Astrocyte (in vitro differentiated cells and primary cell): Measurements from ENCODE around the gene TMEM81. TPM values are rescaled to one million over a fixed set of nuclear protein-coding genes. Genes with fewer than 3 reads are reported as not detected.

ENCODE experiments used
- DNase-seq: peaks from one replicate; pipeline ENCODE4 v3.0.0-alpha.2; 2010; ENCODE audit warnings: low read depth
- FAIRE-seq: peaks from 2 replicates; lab custom pipeline; 2011; peaks lifted over from hg19 to GRCh38; lab: Jason Lieb, UNC
- H2AFZ ChIP-seq: 2 replicates; pipeline ENCODE4 v1.6.0; 2012; ENCODE audit warnings: low read depth, low read length, inconsistent platforms
- H3K27ac ChIP-seq: 2 replicates; pipeline ENCODE4 v1.5.1; 2011; ENCODE audit warnings: low read depth, low read length, inconsistent platforms
- H3K27me3 ChIP-seq: 2 replicates; pipeline ENCODE4 v1.6.0; 2011; ENCODE audit warnings: low read length, inconsistent platforms; ENCODE audit not compliant: insufficient read depth
- H3K36me3 ChIP-seq: 2 replicates; pipeline ENCODE4 v1.5.1; 2011; ENCODE audit warnings: low read length, inconsistent platforms; ENCODE audit not compliant: insufficient read depth
- H3K4me1 ChIP-seq: 2 replicates; pipeline ENCODE4 v1.5.1; 2011; ENCODE audit warnings: low read length, inconsistent platforms; ENCODE audit not compliant: insufficient read depth
- H3K4me2 ChIP-seq: 2 replicates; pipeline ENCODE4 v1.6.0; 2012; ENCODE audit warnings: low read length, inconsistent platforms
- H3K4me3 ChIP-seq: 2 replicates; pipeline ENCODE4 v1.5.1; 2011; ENCODE audit warnings: low read depth, mild to moderate bottlenecking, low read length, inconsistent platforms; ENCODE audit not compliant: insufficient read depth
- H3K79me2 ChIP-seq: 2 replicates; pipeline ENCODE4 v1.6.0; 2012; ENCODE audit warnings: mild to moderate bottlenecking, low read length, inconsistent platforms; ENCODE audit not compliant: insufficient read depth
- H3K9ac ChIP-seq: 2 replicates; pipeline ENCODE4 v1.6.0; 2012; ENCODE audit warnings: mild to moderate bottlenecking, low read length, inconsistent platforms
- H3K9me3 ChIP-seq: 2 replicates; pipeline ENCODE4 v1.5.1; 2012; ENCODE audit warnings: low read depth, mild to moderate bottlenecking, low read length, inconsistent platforms; ENCODE audit not compliant: insufficient read depth
- H4K20me1 ChIP-seq: 2 replicates; pipeline ENCODE4 v1.6.0; 2012; ENCODE audit warnings: low read length, inconsistent platforms; ENCODE audit not compliant: insufficient read depth
- H3K27ac Mint-ChIP-seq: one replicate; pipeline ENCODE4 v1.8.0; 2021; ENCODE audit warnings: mild to moderate bottlenecking, mixed read lengths; ENCODE audit not compliant: unreplicated experiment
- H3K27me3 Mint-ChIP-seq: one replicate; pipeline ENCODE4 v1.8.0; 2021; ENCODE audit warnings: low read depth, mixed read lengths; ENCODE audit not compliant: unreplicated experiment
- H3K36me3 Mint-ChIP-seq: one replicate; pipeline ENCODE4 v1.8.0; 2021; ENCODE audit warnings: low read depth, mixed read lengths; ENCODE audit not compliant: unreplicated experiment
- H3K4me1 Mint-ChIP-seq: one replicate; pipeline ENCODE4 v1.8.0; 2021; ENCODE audit warnings: low read depth, mixed read lengths; ENCODE audit not compliant: unreplicated experiment
- H3K4me3 Mint-ChIP-seq: one replicate; pipeline ENCODE4 v1.8.0; 2021; ENCODE audit warnings: mild to moderate bottlenecking, moderate library complexity, mixed read lengths; ENCODE audit not compliant: unreplicated experiment
- H3K9me3 Mint-ChIP-seq: one replicate; pipeline ENCODE4 v1.8.0; 2021; ENCODE audit warnings: mild to moderate bottlenecking, mixed read lengths; ENCODE audit not compliant: unreplicated experiment
- CTCF ChIP-seq: IDR thresholded peaks from 2 replicates; pipeline ENCODE4 v1.5.1; 2011; ENCODE audit warnings: low read depth, mild to moderate bottlenecking, inconsistent platforms, low read length, moderate library complexity; ENCODE audit not compliant: insufficient read depth
- EZH2 ChIP-seq: IDR thresholded peaks from 2 replicates; pipeline ENCODE4 v1.6.1; 2012; ENCODE audit warnings: mild to moderate bottlenecking, low read length, inconsistent platforms; ENCODE audit not compliant: insufficient read depth
- total RNA-seq: library from RNA; stranded (reverse); gene quantifications from 2 replicates; pipeline ENCODE4 v1.2.1, GENCODE V29; 2021

The TMEM81 gene
- total RNA-seq, 1 donor from 2014 or later = 4.8 TPM

- H4K20me1 ChIP-seq = no peaks in the 10 kb centered on the region
- Mint-ChIP-seq H3K4me3 (no peak overlapping the region), H3K36me3 (no peaks in the 10 kb centered on the region), H3K27ac (no peak overlapping the region), H3K9me3 (no peaks in the 10 kb centered on the region), H3K27me3 (peaks cover 66% of the 10 kb centered on the region), H3K4me1 (peaks cover 5% of the 10 kb centered on the region)
- H3K79me2 ChIP-seq = no peaks in the 10 kb centered on the region
- H3K27ac ChIP-seq = no peak overlapping the region
- H3K4me3 ChIP-seq = no peak overlapping the region
- peaks cover 23% of the 10 kb centered on the region for H3K27me3 ChIP-seq
- H3K4me1 ChIP-seq = no peaks in the 10 kb centered on the region
- FAIRE-seq = no peak
- TF ChIP-seq CTCF = no peak
- TF ChIP-seq EZH2 = no peak
- H3K36me3 ChIP-seq = no peaks in the 10 kb centered on the region
- no peak overlapping the region for H2AFZ ChIP-seq
- H3K4me2 ChIP-seq = no peak overlapping the region
- DNase-seq = no peak
- H3K9ac ChIP-seq = no peak overlapping the region
- no peaks in the 10 kb centered on the region for H3K9me3 ChIP-seq
These were observed 31.0 kb downstream of the TMEM81 start for GRCh38 chr1:205053296-205053695.

DNA sequence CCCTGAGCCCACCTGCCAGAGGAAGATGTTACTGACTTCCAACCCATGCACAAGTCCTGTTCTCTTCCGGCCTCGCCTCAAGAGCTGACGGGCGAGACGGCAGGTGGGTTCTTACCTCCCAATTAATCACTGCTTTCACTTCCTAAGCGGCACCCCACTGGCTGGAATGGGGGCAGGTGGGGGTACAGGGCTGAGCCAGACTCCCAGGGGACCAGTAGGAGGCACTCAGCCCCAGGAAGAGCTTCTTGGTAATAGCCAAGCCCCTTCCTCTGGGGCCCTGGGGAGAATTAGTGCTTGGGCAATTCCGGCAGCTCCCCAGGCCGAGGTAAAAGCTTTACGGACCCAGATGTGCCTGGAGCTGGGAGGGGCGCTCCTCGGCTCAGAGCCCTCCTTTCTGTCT lies 31.6 kb downstream of the TMEM81 start:
- Histone ChIP-seq H3K9ac (no peak overlapping the region), H3K9me3 (no peaks in the 10 kb centered on the region), H4K20me1 (no peaks in the 10 kb centered on the region), H3K36me3 (no peaks in the 10 kb centered on the region), H3K4me2 (no peak overlapping the region), H3K79me2 (no peaks in the 10 kb centered on the region), H3K4me3 (no peak overlapping the region), H3K4me1 (no peaks in the 10 kb centered on the region), H3K27me3 (peaks cover 25% of the 10 kb centered on the region), H2AFZ (no peak overlapping the region), H3K27ac (no peak overlapping the region)
- TF ChIP-seq EZH2 (no peak), CTCF (no peak)
- no peak for DNase-seq
- Mint-ChIP-seq H3K36me3 (no peaks in the 10 kb centered on the region), H3K4me3 (no peak overlapping the region), H3K27ac (no peak overlapping the region), H3K27me3 (peaks cover 70% of the 10 kb centered on the region), H3K4me1 (peaks cover 5% of the 10 kb centered on the region), H3K9me3 (no peaks in the 10 kb centered on the region)
- FAIRE-seq = no peak

GRCh38 chr1:205049479-205049878 lies 34.8 kb downstream of the TMEM81 start:
- Histone ChIP-seq H3K4me2 (no peak overlapping the region), H3K27ac (no peak overlapping the region), H3K9me3 (no peaks in the 10 kb centered on the region), H3K79me2 (no peaks in the 10 kb centered on the region), H3K36me3 (no peaks in the 10 kb centered on the region), H3K27me3 (peaks cover 53% of the 10 kb centered on the region), H3K4me1 (no peaks in the 10 kb centered on the region), H2AFZ (no peak overlapping the region), H3K4me3 (no peak overlapping the region), H3K9ac (no peak overlapping the region), H4K20me1 (no peaks in the 10 kb centered on the region)
- no peak for DNase-seq
- Mint-ChIP-seq H3K4me3 (no peak overlapping the region), H3K9me3 (peaks cover 2% of the 10 kb centered on the region), H3K36me3 (no peaks in the 10 kb centered on the region), H3K27ac (no peak overlapping the region), H3K27me3 (peaks cover 80% of the 10 kb centered on the region), H3K4me1 (peaks cover 3% of the 10 kb centered on the region)
- TF ChIP-seq CTCF (no peak), EZH2 (no peak)
- FAIRE-seq = no peak
